ENCODE data around the gene SYTL3.
"Not testable (repeated sequence)": the region's sequence is repeated elsewhere in the genome, so short reads cannot be mapped to it uniquely, and the experiment has no call there.

The SYTL3 gene, protein sequence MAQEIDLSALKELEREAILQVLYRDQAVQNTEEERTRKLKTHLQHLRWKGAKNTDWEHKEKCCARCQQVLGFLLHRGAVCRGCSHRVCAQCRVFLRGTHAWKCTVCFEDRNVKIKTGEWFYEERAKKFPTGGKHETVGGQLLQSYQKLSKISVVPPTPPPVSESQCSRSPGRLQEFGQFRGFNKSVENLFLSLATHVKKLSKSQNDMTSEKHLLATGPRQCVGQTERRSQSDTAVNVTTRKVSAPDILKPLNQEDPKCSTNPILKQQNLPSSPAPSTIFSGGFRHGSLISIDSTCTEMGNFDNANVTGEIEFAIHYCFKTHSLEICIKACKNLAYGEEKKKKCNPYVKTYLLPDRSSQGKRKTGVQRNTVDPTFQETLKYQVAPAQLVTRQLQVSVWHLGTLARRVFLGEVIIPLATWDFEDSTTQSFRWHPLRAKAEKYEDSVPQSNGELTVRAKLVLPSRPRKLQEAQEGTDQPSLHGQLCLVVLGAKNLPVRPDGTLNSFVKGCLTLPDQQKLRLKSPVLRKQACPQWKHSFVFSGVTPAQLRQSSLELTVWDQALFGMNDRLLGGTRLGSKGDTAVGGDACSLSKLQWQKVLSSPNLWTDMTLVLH

DNA sequence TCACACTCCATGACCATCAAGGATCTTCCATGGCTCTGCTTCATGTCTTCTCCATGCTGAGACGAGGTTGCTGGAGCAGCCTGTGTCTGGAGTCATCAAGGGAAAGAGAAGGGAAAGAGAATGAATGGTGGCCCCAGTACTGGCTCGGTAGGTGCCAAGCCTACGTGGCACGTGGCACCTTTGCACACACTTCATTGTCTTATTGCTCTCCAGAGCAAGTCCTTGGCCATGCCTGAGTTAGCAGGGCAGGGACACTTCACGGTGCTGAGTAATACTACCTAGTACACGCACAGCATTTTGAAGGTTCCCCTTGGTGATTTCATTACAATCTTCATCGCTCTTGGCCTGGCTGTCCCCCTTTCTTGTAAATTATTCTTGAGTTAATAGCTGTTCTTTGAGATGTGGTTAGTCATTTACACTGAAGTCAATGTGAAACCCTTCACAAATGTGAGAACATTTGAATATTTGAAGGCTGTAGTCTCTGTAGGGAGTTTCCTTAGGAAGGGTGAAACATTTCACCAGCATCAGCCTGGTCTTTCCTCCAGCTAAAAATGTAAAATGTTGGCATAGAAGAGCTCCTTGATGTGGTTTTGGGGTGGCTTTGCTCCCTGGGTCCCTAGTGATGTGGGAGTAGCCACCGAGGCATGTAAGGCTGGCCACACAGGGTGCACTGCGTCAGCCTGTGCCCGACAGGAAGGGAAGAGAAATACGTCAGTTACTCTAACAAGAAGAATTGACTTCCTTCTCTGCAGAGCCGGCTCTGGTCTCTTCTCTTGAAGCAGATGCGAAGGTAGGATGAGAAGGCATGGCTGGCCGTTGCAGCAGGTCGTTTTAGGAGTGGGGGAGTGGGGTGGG lies at the start of gene SYTL3:
Gene SYTL3, plus strand, starts transcription at position 766 of the 855 bp plus-strand sequence. CDS start 13,215 bp downstream, outside the sequence.
- peak; percentile 49 for DNase-seq (ENCODE audit: low read depth)

DNA sequence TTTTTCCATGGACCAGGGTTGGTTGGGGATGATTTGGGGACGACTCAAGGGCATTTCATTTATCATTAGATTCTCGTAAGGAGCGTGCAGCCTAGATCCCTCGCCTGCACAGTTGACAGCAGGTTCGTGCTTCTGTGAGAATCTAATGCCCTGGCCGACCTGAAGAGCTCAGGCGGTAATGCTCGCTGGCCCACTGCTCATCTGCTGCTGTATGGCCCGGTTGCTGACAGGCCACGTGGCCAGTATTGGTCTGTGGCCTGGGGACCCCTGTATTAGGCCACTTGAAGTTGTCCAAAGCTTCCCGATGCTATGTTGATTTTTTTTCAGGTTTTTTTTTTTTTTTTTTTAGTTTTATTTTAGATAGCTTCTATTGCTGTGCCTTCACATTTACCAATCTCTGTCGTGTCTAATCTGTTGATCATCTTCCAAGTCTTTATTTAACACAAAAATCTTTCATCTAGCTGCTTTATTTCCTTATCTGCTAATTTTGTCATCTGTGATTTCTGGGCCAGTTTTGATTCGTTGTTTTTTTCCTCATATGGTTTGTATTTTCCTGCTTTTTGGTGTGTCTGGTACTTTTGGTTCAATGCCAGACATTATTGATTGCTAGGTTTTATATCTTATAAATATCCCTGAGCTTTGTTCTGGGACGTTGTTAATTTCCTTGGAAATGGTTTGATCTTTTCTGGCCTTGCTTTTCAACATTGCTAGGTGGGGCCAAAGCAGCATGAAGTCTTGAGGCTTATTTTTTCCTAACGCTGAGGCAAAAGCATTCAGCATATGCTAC lies 46.4 kb upstream of the SYTL3 start:
- no peak for DNase-seq (ENCODE audit: low read depth)
- TF ChIP-seq, protein P1, sequence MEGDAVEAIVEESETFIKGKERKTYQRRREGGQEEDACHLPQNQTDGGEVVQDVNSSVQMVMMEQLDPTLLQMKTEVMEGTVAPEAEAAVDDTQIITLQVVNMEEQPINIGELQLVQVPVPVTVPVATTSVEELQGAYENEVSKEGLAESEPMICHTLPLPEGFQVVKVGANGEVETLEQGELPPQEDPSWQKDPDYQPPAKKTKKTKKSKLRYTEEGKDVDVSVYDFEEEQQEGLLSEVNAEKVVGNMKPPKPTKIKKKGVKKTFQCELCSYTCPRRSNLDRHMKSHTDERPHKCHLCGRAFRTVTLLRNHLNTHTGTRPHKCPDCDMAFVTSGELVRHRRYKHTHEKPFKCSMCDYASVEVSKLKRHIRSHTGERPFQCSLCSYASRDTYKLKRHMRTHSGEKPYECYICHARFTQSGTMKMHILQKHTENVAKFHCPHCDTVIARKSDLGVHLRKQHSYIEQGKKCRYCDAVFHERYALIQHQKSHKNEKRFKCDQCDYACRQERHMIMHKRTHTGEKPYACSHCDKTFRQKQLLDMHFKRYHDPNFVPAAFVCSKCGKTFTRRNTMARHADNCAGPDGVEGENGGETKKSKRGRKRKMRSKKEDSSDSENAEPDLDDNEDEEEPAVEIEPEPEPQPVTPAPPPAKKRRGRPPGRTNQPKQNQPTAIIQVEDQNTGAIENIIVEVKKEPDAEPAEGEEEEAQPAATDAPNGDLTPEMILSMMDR (IDR thresholded peaks at IDR 0.05; ENCODE audit: low read depth, low read length, missing control alignments): no peak
- H3K4me3 ChIP-seq (ENCODE audit: low read depth, low read length): no peak overlapping the region

More for the DNA sequence above, at the start of gene SYTL3:
- peak within 1 kb of the TSS; percentile 9 for H3K4me3 ChIP-seq (ENCODE audit: low read depth, low read length)
- TF ChIP-seq, protein P1 (IDR thresholded peaks at IDR 0.05; ENCODE audit: low read depth, low read length, missing control alignments): no peak

DNA sequence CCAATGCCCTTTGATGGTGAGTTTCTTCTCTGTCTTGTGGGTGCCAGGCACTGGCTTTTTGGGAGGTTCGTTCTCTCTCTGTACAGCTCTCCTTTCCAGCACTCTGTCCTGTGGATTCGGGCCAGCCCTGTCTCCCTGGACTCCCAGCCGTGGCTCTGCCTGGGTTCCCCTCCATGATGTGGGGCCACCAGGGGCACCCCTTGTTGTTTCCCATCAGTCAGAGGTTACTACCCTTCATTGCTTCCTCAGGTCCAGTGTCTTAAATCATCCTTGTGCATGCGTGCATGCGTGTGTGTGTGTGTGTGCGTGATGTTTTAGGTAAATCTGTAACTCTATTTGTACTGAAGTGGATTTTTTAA lies 45.8 kb upstream of the SYTL3 start:
- TF ChIP-seq, protein P1 (IDR thresholded peaks at IDR 0.05; ENCODE audit: low read depth, low read length, missing control alignments): no peak
- DNase-seq (ENCODE audit: low read depth): no peak
- no peak overlapping the region for H3K4me3 ChIP-seq (ENCODE audit: low read depth, low read length)

DNA sequence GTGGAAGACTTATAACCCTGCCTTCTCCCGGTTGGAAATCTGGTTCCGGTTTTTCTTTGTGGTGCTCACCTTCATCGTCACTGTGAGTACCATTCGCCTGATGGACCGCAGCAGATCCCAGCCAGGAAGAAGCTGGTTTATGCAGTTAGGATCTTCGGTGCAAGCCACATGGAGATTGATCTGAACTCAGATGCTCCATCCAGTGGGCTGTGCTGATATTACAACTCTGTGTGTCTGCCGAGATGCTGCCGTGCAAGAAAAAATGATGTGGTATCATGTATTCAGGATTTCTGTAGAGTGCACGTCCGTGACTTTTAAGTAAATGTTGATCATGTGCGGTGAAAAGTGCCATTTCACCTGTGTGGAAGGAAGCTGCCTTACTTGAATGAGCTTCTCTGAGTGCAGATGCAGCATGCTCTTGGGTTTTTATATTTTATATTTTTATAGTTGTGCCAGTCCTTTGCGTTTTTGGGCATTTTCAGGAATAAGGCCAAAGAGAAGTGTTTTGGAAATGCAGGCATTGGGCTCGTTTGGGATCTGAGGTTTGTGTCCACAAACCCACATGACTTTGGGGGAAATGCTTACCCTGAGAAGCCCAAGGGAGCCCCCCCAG lies 44.5 kb upstream of the SYTL3 start:
- peak; percentile 18 for DNase-seq (ENCODE audit: low read depth)
- TF ChIP-seq, protein P1 (IDR thresholded peaks at IDR 0.05; ENCODE audit: low read depth, low read length, missing control alignments): peak; percentile 81
- no peak overlapping the region for H3K4me3 ChIP-seq (ENCODE audit: low read depth, low read length)

DNA sequence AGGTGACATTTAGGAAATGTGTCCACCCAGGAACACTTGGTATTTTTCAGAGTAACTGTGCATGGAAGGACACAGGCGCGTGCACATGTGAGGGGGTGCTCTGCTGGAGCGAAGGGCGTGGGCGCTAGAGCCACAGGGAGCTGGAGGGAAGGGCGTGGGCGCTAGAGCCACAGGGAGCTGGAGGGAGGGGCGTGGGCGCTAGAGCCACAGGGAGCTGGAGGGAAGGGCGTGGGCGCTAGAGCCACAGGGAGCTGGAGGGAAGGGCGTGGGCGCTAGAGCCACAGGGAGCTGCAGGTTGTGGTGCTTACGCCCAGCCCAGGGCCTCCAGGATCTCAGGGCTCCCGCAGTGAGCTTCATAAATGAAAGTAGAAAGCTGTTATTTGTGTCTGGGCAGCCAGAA lies 43.8 kb upstream of the SYTL3 start:
- not testable (repeated sequence) for DNase-seq (ENCODE audit: low read depth); H3K4me3 ChIP-seq (ENCODE audit: low read depth, low read length)

DNA sequence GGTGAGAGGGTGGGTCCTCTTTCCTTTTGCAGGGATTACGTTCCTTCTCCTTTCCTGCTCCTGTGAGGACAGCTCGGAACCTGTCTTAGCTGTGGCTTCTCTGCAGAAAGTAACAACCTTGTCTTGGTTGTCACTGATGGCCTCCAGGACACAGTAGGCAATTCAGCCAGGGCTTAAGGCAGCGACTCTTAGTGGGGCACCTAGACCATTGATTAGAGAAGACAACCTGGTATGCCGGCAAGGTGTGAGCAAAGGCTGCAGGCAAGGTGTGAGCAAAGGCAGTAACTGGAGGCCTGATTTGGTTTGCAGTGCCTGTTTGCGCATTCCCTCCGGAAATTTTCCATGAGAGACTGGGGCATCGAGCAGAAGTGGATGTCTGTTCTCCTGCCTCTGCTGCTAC lies 42.9 kb upstream of the SYTL3 start:
- no peak for DNase-seq (ENCODE audit: low read depth)

More for the DNA sequence above, 42.9 kb upstream of the SYTL3 start:
- TF ChIP-seq, protein P1 (IDR thresholded peaks at IDR 0.05; ENCODE audit: low read depth, low read length, missing control alignments): no peak
- no peak overlapping the region for H3K4me3 ChIP-seq (ENCODE audit: low read depth, low read length)
